ENCODE measurements around the gene SH2D3A.

SH2D3A gene

DNA sequence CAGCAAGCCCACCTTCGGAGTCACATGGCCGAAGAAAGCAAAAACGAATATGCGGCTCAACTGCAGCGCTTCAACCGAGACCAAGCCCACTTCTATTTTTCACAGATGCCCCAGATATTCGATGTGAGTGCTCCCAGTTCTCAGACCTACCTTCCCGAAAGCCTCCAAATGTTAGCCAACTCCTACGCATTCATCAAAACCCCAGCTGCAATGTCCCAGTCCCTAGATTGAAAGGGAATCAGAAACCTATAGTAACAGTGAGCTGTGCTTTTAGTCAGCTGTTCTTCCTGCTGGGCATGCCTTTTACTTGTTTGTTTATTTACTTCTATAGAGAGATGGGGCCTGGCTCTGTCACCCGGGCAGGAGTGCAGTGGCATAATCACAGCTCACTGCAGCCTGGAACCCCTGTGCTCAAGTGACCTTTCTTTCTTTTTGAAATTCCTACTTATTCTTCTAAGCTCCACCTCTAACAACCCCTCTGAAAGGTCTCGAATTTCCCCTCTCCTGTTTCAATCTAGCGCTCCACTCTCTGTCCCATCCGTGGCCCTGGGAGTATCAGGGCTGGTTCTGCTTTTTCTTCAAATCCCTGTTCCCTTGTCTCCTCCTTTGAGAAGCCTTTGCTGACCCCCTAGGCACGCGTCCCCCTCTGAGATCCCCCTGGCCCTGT, 23.4 kb downstream of the SH2D3A start (continued):
- 0 out of 2 replicates have a peak, but pooled peaks have one; percentile 73 for TF ChIP-seq ZNF600 (tag by site-specific recombination; IDR thresholded peaks at IDR 0.05)
- TF ChIP-seq, protein P1, sequence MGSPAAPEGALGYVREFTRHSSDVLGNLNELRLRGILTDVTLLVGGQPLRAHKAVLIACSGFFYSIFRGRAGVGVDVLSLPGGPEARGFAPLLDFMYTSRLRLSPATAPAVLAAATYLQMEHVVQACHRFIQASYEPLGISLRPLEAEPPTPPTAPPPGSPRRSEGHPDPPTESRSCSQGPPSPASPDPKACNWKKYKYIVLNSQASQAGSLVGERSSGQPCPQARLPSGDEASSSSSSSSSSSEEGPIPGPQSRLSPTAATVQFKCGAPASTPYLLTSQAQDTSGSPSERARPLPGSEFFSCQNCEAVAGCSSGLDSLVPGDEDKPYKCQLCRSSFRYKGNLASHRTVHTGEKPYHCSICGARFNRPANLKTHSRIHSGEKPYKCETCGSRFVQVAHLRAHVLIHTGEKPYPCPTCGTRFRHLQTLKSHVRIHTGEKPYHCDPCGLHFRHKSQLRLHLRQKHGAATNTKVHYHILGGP (tag by site-specific recombination; IDR thresholded peaks at IDR 0.05), result no peak
- no peak for TF ChIP-seq ZNF341 (tag by site-specific recombination; IDR thresholded peaks at IDR 0.05; ENCODE audit: low read depth)
- TF ChIP-seq, protein P2, sequence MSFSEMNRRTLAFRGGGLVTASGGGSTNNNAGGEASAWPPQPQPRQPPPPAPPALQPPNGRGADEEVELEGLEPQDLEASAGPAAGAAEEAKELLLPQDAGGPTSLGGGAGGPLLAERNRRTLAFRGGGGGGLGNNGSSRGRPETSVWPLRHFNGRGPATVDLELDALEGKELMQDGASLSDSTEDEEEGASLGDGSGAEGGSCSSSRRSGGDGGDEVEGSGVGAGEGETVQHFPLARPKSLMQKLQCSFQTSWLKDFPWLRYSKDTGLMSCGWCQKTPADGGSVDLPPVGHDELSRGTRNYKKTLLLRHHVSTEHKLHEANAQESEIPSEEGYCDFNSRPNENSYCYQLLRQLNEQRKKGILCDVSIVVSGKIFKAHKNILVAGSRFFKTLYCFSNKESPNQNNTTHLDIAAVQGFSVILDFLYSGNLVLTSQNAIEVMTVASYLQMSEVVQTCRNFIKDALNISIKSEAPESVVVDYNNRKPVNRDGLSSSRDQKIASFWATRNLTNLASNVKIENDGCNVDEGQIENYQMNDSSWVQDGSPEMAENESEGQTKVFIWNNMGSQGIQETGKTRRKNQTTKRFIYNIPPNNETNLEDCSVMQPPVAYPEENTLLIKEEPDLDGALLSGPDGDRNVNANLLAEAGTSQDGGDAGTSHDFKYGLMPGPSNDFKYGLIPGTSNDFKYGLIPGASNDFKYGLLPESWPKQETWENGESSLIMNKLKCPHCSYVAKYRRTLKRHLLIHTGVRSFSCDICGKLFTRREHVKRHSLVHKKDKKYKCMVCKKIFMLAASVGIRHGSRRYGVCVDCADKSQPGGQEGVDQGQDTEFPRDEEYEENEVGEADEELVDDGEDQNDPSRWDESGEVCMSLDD (tag by site-specific recombination; IDR thresholded peaks at IDR 0.05), result peak; percentile 11; the same call in 1 of the 2 replicates
- TF ChIP-seq TRIM28 (IDR thresholded peaks at IDR 0.05; ENCODE audit: borderline replicate concordance, low read length), result peak; percentile 88
- 0 out of 2 replicates have a peak, but pooled peaks have one; percentile 24 for TF ChIP-seq ZEB2 (tag by site-specific recombination; IDR thresholded peaks at IDR 0.05)
- TF ChIP-seq ZBTB17 (tag by site-specific recombination; IDR thresholded peaks at IDR 0.05), result peak; percentile 85
- 0 out of 2 replicates have a peak, but pooled peaks have one; percentile 49 for TF ChIP-seq ZNF561 (tag by site-specific recombination; IDR thresholded peaks at IDR 0.05; ENCODE audit: borderline replicate concordance)
- TF ChIP-seq ZNF174 (tag by site-specific recombination; IDR thresholded peaks at IDR 0.05), result no peak
- TF ChIP-seq, protein P3, sequence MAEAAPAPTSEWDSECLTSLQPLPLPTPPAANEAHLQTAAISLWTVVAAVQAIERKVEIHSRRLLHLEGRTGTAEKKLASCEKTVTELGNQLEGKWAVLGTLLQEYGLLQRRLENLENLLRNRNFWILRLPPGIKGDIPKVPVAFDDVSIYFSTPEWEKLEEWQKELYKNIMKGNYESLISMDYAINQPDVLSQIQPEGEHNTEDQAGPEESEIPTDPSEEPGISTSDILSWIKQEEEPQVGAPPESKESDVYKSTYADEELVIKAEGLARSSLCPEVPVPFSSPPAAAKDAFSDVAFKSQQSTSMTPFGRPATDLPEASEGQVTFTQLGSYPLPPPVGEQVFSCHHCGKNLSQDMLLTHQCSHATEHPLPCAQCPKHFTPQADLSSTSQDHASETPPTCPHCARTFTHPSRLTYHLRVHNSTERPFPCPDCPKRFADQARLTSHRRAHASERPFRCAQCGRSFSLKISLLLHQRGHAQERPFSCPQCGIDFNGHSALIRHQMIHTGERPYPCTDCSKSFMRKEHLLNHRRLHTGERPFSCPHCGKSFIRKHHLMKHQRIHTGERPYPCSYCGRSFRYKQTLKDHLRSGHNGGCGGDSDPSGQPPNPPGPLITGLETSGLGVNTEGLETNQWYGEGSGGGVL (tag by site-specific recombination; IDR thresholded peaks at IDR 0.05), result peak; percentile 49; the same call in 1 of the 2 replicates
- TF ChIP-seq SP3 (tag by site-specific recombination; IDR thresholded peaks at IDR 0.05), result peak; percentile 26; the same call in 1 of the 2 replicates
- TF ChIP-seq, protein P4, sequence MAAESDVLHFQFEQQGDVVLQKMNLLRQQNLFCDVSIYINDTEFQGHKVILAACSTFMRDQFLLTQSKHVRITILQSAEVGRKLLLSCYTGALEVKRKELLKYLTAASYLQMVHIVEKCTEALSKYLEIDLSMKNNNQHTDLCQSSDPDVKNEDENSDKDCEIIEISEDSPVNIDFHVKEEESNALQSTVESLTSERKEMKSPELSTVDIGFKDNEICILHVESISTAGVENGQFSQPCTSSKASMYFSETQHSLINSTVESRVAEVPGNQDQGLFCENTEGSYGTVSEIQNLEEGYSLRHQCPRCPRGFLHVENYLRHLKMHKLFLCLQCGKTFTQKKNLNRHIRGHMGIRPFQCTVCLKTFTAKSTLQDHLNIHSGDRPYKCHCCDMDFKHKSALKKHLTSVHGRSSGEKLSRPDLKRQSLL (tag by site-specific recombination; IDR thresholded peaks at IDR 0.05), result 0 out of 2 replicates have a peak, but pooled peaks have one; percentile 15
- no peak for TF ChIP-seq ZNF707 (tag by site-specific recombination; IDR thresholded peaks at IDR 0.05)
- TF ChIP-seq IKZF3 (tag by site-specific recombination; IDR thresholded peaks at IDR 0.05), result no peak
- peak; percentile 78; the same call in 1 of the 2 replicates for TF ChIP-seq ZSCAN30 (tag by site-specific recombination; IDR thresholded peaks at IDR 0.05)
- TF ChIP-seq, protein P5, sequence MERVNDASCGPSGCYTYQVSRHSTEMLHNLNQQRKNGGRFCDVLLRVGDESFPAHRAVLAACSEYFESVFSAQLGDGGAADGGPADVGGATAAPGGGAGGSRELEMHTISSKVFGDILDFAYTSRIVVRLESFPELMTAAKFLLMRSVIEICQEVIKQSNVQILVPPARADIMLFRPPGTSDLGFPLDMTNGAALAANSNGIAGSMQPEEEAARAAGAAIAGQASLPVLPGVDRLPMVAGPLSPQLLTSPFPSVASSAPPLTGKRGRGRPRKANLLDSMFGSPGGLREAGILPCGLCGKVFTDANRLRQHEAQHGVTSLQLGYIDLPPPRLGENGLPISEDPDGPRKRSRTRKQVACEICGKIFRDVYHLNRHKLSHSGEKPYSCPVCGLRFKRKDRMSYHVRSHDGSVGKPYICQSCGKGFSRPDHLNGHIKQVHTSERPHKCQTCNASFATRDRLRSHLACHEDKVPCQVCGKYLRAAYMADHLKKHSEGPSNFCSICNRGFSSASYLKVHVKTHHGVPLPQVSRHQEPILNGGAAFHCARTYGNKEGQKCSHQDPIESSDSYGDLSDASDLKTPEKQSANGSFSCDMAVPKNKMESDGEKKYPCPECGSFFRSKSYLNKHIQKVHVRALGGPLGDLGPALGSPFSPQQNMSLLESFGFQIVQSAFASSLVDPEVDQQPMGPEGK (tag by site-specific recombination; IDR thresholded peaks at IDR 0.05), result peak; percentile 19; the same call in 1 of the 2 replicates
- TF ChIP-seq ZBTB21 (tag by site-specific recombination; IDR thresholded peaks at IDR 0.05), result no peak
- TF ChIP-seq SP7 (tag by site-specific recombination; IDR thresholded peaks at IDR 0.05), result peak; percentile 75
- TF ChIP-seq ZNF792 (tag by site-specific recombination; IDR thresholded peaks at IDR 0.05), result no peak
- no peak for TF ChIP-seq ZNF473 (tag by site-specific recombination; IDR thresholded peaks at IDR 0.05)
- TF ChIP-seq, protein P6, sequence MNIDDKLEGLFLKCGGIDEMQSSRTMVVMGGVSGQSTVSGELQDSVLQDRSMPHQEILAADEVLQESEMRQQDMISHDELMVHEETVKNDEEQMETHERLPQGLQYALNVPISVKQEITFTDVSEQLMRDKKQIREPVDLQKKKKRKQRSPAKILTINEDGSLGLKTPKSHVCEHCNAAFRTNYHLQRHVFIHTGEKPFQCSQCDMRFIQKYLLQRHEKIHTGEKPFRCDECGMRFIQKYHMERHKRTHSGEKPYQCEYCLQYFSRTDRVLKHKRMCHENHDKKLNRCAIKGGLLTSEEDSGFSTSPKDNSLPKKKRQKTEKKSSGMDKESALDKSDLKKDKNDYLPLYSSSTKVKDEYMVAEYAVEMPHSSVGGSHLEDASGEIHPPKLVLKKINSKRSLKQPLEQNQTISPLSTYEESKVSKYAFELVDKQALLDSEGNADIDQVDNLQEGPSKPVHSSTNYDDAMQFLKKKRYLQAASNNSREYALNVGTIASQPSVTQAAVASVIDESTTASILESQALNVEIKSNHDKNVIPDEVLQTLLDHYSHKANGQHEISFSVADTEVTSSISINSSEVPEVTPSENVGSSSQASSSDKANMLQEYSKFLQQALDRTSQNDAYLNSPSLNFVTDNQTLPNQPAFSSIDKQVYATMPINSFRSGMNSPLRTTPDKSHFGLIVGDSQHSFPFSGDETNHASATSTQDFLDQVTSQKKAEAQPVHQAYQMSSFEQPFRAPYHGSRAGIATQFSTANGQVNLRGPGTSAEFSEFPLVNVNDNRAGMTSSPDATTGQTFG (tag by site-specific recombination; IDR thresholded peaks at IDR 0.05; ENCODE audit: borderline replicate concordance), result no peak
- TF ChIP-seq, protein P7, sequence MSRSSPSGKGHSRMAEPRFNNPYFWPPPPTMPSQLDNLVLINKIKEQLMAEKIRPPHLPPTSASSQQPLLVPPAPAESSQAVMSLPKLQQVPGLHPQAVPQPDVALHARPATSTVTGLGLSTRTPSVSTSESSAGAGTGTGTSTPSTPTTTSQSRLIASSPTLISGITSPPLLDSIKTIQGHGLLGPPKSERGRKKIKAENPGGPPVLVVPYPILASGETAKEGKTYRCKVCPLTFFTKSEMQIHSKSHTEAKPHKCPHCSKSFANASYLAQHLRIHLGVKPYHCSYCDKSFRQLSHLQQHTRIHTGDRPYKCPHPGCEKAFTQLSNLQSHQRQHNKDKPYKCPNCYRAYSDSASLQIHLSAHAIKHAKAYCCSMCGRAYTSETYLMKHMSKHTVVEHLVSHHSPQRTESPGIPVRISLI (tag by site-specific recombination; IDR thresholded peaks at IDR 0.05), result no peak
- no peak for TF ChIP-seq ZNF777 (tag by site-specific recombination; IDR thresholded peaks at IDR 0.05; ENCODE audit: borderline replicate concordance)
- TF ChIP-seq ZNF830 (tag by site-specific recombination; IDR thresholded peaks at IDR 0.05; ENCODE audit: low read depth), result no peak

Data from HEK293 (cell line).